Vagina (tissue), 2 donors: ENCODE measurements around the gene SLC22A13.

Experiments
- CTCF ChIP-seq, 3 experiments: fragments of 450-650 bp in 2 of 3; fragments of 200-600 bp in 1 of 3; sonication (generic) in 1 of 3; IDR thresholded peaks; one replicate each; pipeline ENCODE4 v1.5.1; 2017 to 2019; ENCODE audit warnings: antibody characterized with exemption in 3 of 3, mild to moderate bottlenecking in 2 of 3, moderate library complexity in 2 of 3
- POLR2A ChIP-seq, 2 donors: fragments of 450-650 bp; IDR thresholded peaks; one replicate each; pipeline ENCODE4 v1.6.1; 2017; ENCODE audit warnings: antibody characterized with exemption in 2 of 2, mild to moderate bottlenecking in 2 of 2, moderate library complexity in 2 of 2
- POLR2AphosphoS5 ChIP-seq, 2 donors: sonication (generic); formaldehyde crosslinking; IDR thresholded peaks; one replicate each; pipeline ENCODE4 v1.9.0; 2017; ENCODE audit warnings: antibody characterized with exemption in 2 of 2, mild to moderate bottlenecking in 2 of 2, low read depth in 1 of 2; ENCODE audit not compliant: insufficient read depth in 1 of 2

GRCh38 chr3:38323060-38323459 is 57.4 kb downstream of the SLC22A13 start:
- no peak for TF ChIP-seq CTCF (IDR thresholded peaks at IDR 0.05)
- TF ChIP-seq POLR2A (IDR thresholded peaks at IDR 0.05), result no peak
- no peak for TF ChIP-seq POLR2AphosphoS5 (IDR thresholded peaks at IDR 0.05; ENCODE audit: insufficient read depth in 1 of 2, low read depth in 1 of 2)
